ENCODE data around the gene FMNL1.

FMNL1 gene

GRCh38 chr17:45256114-45256966 is 34.7 kb downstream of the FMNL1 start:
- no peak for DNase-seq (ENCODE audit: extremely low read depth in 1 of 2, low read depth in 1 of 2)

- no peak for DNase-seq (ENCODE audit: extremely low read depth in 1 of 2, low read depth in 1 of 2)
These were observed 35.4 kb downstream of the FMNL1 start for GRCh38 chr17:45257115-45257514.

- no peak for DNase-seq (ENCODE audit: extremely low read depth in 1 of 2, low read depth in 1 of 2)
These were observed 37.3 kb downstream of the FMNL1 start for GRCh38 chr17:45258981-45259380.

GRCh38 chr17:45260204-45260783 is 38.6 kb downstream of the FMNL1 start:
- DNase-seq (ENCODE audit: extremely low read depth in 1 of 2, low read depth in 1 of 2) = no peak

GRCh38 chr17:45261577-45262515 is 40.2 kb downstream of the FMNL1 start, which contains the start of gene SPATA32:
SPATA32 (minus strand) TSS chr17:45262094; CDS start chr17:45262016, 78 bp downstream.
- peak; percentile 56 to 59 for DNase-seq (ENCODE audit: extremely low read depth in 1 of 2, low read depth in 1 of 2)

- no peak for DNase-seq (ENCODE audit: extremely low read depth in 1 of 2, low read depth in 1 of 2)
These were observed 41.1 kb downstream of the FMNL1 start for GRCh38 chr17:45262516-45263476.

- no peak for DNase-seq (ENCODE audit: extremely low read depth in 1 of 2, low read depth in 1 of 2)
These were observed 41.8 kb downstream of the FMNL1 start for GRCh38 chr17:45263477-45263860.

GRCh38 chr17:45264430-45264829 is 42.7 kb downstream of the FMNL1 start:
- no peak for DNase-seq (ENCODE audit: extremely low read depth in 1 of 2, low read depth in 1 of 2)

- DNase-seq (ENCODE audit: extremely low read depth in 1 of 2, low read depth in 1 of 2) = no peak
These were observed 43.3 kb downstream of the FMNL1 start for GRCh38 chr17:45264988-45265387.

GRCh38 chr17:45265821-45266220 is 44.1 kb downstream of the FMNL1 start:
- DNase-seq (ENCODE audit: extremely low read depth in 1 of 2, low read depth in 1 of 2) = no peak

- no peak for DNase-seq (ENCODE audit: extremely low read depth in 1 of 2, low read depth in 1 of 2)
These were observed 44.8 kb downstream of the FMNL1 start for GRCh38 chr17:45266372-45266926.

- DNase-seq (ENCODE audit: extremely low read depth in 1 of 2, low read depth in 1 of 2) = no peak
These were observed 45.9 kb downstream of the FMNL1 start for GRCh38 chr17:45267436-45268055.

- no peak for DNase-seq (ENCODE audit: extremely low read depth in 1 of 2, low read depth in 1 of 2)
These were observed 48.2 kb downstream of the FMNL1 start for GRCh38 chr17:45269912-45270311.

- DNase-seq (ENCODE audit: extremely low read depth in 1 of 2, low read depth in 1 of 2) = no peak
These were observed 49.2 kb downstream of the FMNL1 start for GRCh38 chr17:45270828-45271418.

- no peak for DNase-seq (ENCODE audit: extremely low read depth in 1 of 2, low read depth in 1 of 2)
These were observed 49.9 kb downstream of the FMNL1 start for GRCh38 chr17:45271603-45272002.

- DNase-seq (ENCODE audit: extremely low read depth in 1 of 2, low read depth in 1 of 2) = no peak
These were observed 51.9 kb downstream of the FMNL1 start for GRCh38 chr17:45273551-45273957.

GRCh38 chr17:45274033-45274432 is 52.3 kb downstream of the FMNL1 start:
- no peak for DNase-seq (ENCODE audit: extremely low read depth in 1 of 2, low read depth in 1 of 2)

- DNase-seq (ENCODE audit: extremely low read depth in 1 of 2, low read depth in 1 of 2) = no peak
These were observed 54.3 kb downstream of the FMNL1 start for GRCh38 chr17:45276031-45276430.
